Measurements from ENCODE around the gene P2RY12.

The P2RY12 gene

DNA sequence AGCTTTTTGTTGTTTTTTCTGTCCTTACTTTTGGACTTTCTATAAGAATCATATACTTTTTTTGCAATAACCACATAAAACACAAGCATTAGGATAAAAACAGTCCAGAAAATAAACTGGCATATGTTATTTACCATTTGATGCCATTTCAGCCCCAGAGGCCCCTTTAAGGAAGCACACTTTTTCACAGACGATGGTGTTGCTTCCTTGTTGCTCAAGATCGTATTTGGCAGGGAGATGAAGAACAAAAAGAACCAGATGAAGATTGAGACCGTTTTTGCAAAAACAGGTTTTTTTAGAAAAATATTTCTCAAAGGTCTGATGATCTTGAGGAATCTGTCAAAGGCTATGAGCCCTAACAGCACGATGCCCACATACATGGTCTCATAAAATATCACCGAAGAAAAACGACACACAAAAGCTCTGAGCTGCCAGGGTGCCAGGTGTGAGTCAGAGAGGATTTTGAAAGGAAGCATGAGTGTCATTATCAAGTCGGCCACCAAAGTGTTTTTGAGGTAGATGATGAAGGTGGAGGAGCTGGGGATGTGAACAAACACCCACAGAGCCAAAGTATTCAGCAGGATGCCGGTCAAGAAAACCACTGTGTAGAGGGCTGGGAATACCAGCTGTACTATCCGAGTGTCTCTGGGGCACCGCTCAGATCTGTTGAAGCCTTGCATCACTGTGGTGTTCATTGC, 56.1 kb downstream of the P2RY12 start:
- Histone ChIP-seq H3K4me3 (no peak overlapping the region), H3K4me2 (no peak overlapping the region), H3K36me3 (no peaks in the 10 kb centered on the region), H3K27me3 (no peaks in the 10 kb centered on the region), H3K4me1 (no peaks in the 10 kb centered on the region), H3K27ac (no peak overlapping the region), H3K9me3 (no peaks in the 10 kb centered on the region), H4K20me1 (no peaks in the 10 kb centered on the region), H3K9ac (no peak overlapping the region)
- TF ChIP-seq Cebpa-rat (IDR thresholded peaks at IDR 0.05), result no peak

- no peaks in the 10 kb centered on the region for H3K4me1 ChIP-seq
- H3K4me3 ChIP-seq, result no peak overlapping the region
Observed at GRCh38 chr3:151327571-151328198, 56.9 kb downstream of the P2RY12 start.

DNA sequence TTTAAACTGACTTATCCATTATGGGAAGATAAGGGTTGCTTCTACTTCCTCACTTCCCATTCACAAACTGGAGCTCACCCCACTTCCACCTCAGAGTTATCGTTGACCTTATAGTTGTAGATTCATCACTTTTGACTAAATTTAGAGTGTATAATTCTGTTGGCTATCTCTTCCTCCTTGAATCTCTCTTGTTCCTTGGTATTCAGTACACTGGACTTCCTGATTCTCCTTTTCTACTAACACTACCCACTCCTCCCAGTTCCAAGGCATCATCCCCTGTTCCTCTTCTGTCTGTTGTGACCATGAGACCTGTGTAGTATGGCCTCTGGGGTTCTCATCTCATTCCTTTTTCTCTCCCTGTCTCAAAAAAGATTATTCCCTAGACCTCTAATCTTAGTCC, 62.0 kb downstream of the P2RY12 start:
- Histone ChIP-seq H3K4me2 (no peak overlapping the region), H3K9ac (no peak overlapping the region)

More at GRCh38 chr3:151327571-151328198, 56.9 kb downstream of the P2RY12 start:
- Histone ChIP-seq H3K36me3 (no peaks in the 10 kb centered on the region), H3K27ac (no peak overlapping the region), H3K4me2 (no peak overlapping the region), H3K9ac (no peak overlapping the region), H3K27me3 (no peaks in the 10 kb centered on the region), H4K20me1 (no peaks in the 10 kb centered on the region), H3K9me3 (no peaks in the 10 kb centered on the region)
- no peak for TF ChIP-seq Cebpa-rat (IDR thresholded peaks at IDR 0.05)

DNA sequence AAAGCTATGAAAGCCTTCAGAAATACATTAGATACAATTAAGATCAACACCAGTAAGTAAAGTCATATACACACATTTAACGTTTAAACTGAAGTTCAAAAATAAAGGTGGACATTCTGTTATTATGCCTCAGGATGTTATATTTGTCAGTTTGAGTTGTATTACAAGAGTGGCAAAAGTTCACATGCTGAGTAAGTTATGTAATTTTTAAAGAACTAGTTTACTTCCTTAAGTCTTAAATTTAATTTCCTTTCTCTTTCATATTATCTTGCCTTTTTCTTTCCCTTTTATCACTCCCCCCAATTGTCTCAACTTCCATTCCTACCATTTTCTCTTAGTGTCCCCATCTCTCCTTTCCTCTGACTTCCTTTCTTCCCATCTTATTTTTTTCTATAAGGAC, 63.0 kb downstream of the P2RY12 start:
- H4K20me1 ChIP-seq, result no peaks in the 10 kb centered on the region
- no peaks in the 10 kb centered on the region for H3K36me3 ChIP-seq
- H3K9ac ChIP-seq, result no peak overlapping the region
- no peak overlapping the region for H3K27ac ChIP-seq
- no peaks in the 10 kb centered on the region for H3K27me3 ChIP-seq
- no peaks in the 10 kb centered on the region for H3K9me3 ChIP-seq
- TF ChIP-seq Cebpa-rat (IDR thresholded peaks at IDR 0.05), result no peak
- H3K4me2 ChIP-seq, result no peak overlapping the region
- no peak overlapping the region for H3K4me3 ChIP-seq
- no peaks in the 10 kb centered on the region for H3K4me1 ChIP-seq

More for the DNA sequence above, 62.0 kb downstream of the P2RY12 start:
- no peaks in the 10 kb centered on the region for H3K27me3 ChIP-seq
- no peak overlapping the region for H3K27ac ChIP-seq
- H4K20me1 ChIP-seq, result no peaks in the 10 kb centered on the region
- H3K4me3 ChIP-seq, result no peak overlapping the region
- H3K36me3 ChIP-seq, result no peaks in the 10 kb centered on the region
- H3K4me1 ChIP-seq, result no peaks in the 10 kb centered on the region
- no peak for TF ChIP-seq Cebpa-rat (IDR thresholded peaks at IDR 0.05)
- H3K9me3 ChIP-seq, result no peaks in the 10 kb centered on the region

- no peaks in the 10 kb centered on the region for H3K27me3 ChIP-seq
- H3K27ac ChIP-seq, result no peak overlapping the region
- H3K4me2 ChIP-seq, result no peak overlapping the region
- H3K36me3 ChIP-seq, result no peaks in the 10 kb centered on the region
- H3K9me3 ChIP-seq, result no peaks in the 10 kb centered on the region
- no peak overlapping the region for H3K9ac ChIP-seq
- TF ChIP-seq Cebpa-rat (IDR thresholded peaks at IDR 0.05), result no peak
- H4K20me1 ChIP-seq, result no peaks in the 10 kb centered on the region
- H3K4me3 ChIP-seq, result no peak overlapping the region
- H3K4me1 ChIP-seq, result no peaks in the 10 kb centered on the region
Observed at GRCh38 chr3:151320131-151320530, 64.4 kb downstream of the P2RY12 start.

GRCh38 chr3:151319628-151320027, 64.9 kb downstream of the P2RY12 start:
- Histone ChIP-seq H3K9ac (no peak overlapping the region), H3K9me3 (no peaks in the 10 kb centered on the region), H3K27me3 (no peaks in the 10 kb centered on the region), H3K36me3 (no peaks in the 10 kb centered on the region), H3K4me3 (no peak overlapping the region), H3K27ac (no peak overlapping the region), H4K20me1 (no peaks in the 10 kb centered on the region), H3K4me2 (no peak overlapping the region), H3K4me1 (no peaks in the 10 kb centered on the region)
- TF ChIP-seq Cebpa-rat (IDR thresholded peaks at IDR 0.05), result no peak

- no peaks in the 10 kb centered on the region for H4K20me1 ChIP-seq
- H3K27ac ChIP-seq, result no peak overlapping the region
- no peak overlapping the region for H3K4me2 ChIP-seq
- H3K4me1 ChIP-seq, result no peaks in the 10 kb centered on the region
- no peaks in the 10 kb centered on the region for H3K27me3 ChIP-seq
- H3K36me3 ChIP-seq, result no peaks in the 10 kb centered on the region
- TF ChIP-seq Cebpa-rat (IDR thresholded peaks at IDR 0.05), result no peak
- no peaks in the 10 kb centered on the region for H3K9me3 ChIP-seq
- no peak overlapping the region for H3K9ac ChIP-seq
- H3K4me3 ChIP-seq, result no peak overlapping the region
Observed at GRCh38 chr3:151318991-151319390, 65.6 kb downstream of the P2RY12 start.

DNA sequence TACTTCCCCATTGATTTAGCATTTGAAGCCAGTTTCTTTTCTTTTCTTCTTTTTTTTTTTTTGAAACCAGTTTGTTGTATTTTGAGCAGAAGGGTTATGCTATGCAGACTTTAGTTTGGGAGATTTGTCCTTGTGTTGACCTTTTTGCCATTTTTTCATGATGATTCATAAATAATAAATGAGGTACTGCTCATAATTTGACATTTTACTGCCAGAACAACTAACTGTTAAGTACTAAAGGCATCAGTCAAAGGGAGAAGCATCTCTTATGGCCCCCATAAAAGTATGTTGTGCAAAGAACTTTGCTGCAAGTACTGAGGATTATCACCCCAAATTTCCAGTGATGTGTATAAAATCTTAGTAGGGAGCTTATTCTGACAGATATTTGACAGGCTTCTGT, 66.2 kb downstream of the P2RY12 start:
- Histone ChIP-seq H3K9ac (no peak overlapping the region), H3K27ac (no peak overlapping the region), H3K27me3 (no peaks in the 10 kb centered on the region), H3K36me3 (no peaks in the 10 kb centered on the region), H3K9me3 (no peaks in the 10 kb centered on the region), H3K4me3 (no peak overlapping the region), H3K4me2 (no peak overlapping the region), H4K20me1 (no peaks in the 10 kb centered on the region), H3K4me1 (no peaks in the 10 kb centered on the region)
- TF ChIP-seq Cebpa-rat (IDR thresholded peaks at IDR 0.05), result no peak

- Histone ChIP-seq H4K20me1 (no peaks in the 10 kb centered on the region), H3K4me1 (no peaks in the 10 kb centered on the region), H3K36me3 (no peaks in the 10 kb centered on the region), H3K9ac (no peak within 1 kb of the TSS), H3K4me2 (no peak within 1 kb of the TSS), H3K4me3 (no peak within 1 kb of the TSS), H3K27me3 (no peaks in the 10 kb centered on the region), H3K27ac (no peak within 1 kb of the TSS), H3K9me3 (no peaks in the 10 kb centered on the region)
- TF ChIP-seq Cebpa-rat (IDR thresholded peaks at IDR 0.05), result no peak
Observed at GRCh38 chr3:151316267-151316991, 68.1 kb downstream of the P2RY12 start, which contains the start of gene GPR87. Gene GPR87, minus strand, starts transcription at chr3:151316820. Its CDS starts 16,720 bp downstream, at chr3:151300100.

DNA sequence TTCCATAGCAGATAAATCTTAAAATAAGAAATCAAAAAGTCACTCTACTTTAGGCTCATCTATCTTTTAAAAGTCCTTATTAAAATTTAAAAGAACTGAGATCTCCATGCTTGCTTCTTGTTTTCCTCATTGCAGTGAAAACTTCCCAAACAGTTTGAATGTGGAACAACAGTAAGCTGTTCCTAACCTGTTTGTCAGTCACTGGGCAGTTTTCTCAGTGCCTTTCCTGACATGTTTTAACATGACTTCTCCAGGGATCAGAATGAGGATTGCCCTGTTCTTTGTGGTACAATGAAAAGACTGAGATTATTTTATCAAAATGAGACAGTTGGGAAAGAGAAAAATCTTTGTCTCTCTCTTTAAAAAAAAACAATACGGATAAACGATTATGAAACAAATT, 68.7 kb downstream of the P2RY12 start:
- no peak overlapping the region for H3K4me3 ChIP-seq
- no peak overlapping the region for H3K27ac ChIP-seq
- no peaks in the 10 kb centered on the region for H3K4me1 ChIP-seq
- no peak overlapping the region for H3K4me2 ChIP-seq
- no peak for TF ChIP-seq Cebpa-rat (IDR thresholded peaks at IDR 0.05)
- H3K9me3 ChIP-seq, result no peaks in the 10 kb centered on the region
- H4K20me1 ChIP-seq, result no peaks in the 10 kb centered on the region
- H3K36me3 ChIP-seq, result no peaks in the 10 kb centered on the region
- no peaks in the 10 kb centered on the region for H3K27me3 ChIP-seq
- no peak overlapping the region for H3K9ac ChIP-seq
